ENCODE measurements around the gene EXD3.

- TF ChIP-seq, protein P1, sequence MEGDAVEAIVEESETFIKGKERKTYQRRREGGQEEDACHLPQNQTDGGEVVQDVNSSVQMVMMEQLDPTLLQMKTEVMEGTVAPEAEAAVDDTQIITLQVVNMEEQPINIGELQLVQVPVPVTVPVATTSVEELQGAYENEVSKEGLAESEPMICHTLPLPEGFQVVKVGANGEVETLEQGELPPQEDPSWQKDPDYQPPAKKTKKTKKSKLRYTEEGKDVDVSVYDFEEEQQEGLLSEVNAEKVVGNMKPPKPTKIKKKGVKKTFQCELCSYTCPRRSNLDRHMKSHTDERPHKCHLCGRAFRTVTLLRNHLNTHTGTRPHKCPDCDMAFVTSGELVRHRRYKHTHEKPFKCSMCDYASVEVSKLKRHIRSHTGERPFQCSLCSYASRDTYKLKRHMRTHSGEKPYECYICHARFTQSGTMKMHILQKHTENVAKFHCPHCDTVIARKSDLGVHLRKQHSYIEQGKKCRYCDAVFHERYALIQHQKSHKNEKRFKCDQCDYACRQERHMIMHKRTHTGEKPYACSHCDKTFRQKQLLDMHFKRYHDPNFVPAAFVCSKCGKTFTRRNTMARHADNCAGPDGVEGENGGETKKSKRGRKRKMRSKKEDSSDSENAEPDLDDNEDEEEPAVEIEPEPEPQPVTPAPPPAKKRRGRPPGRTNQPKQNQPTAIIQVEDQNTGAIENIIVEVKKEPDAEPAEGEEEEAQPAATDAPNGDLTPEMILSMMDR (IDR thresholded peaks at IDR 0.05): no peak
- no peak for TF ChIP-seq POLR2A (IDR thresholded peaks at IDR 0.05)
Observed at GRCh38 chr9:137379761-137380161, 43.2 kb downstream of the EXD3 start.
